Ureter (tissue), 1 donor: ENCODE measurements around the gene PKNOX2. TPM values are rescaled to one million over a fixed set of nuclear protein-coding genes. Genes with fewer than 3 reads are reported as not detected.
A peak's percentile ranks its signal among the peaks of the same experiment; 100 is the strongest.

Source experiments
- DNase-seq: peaks from one replicate; pipeline ENCODE4 v3.0.0-alpha.2; 2020; ENCODE audit warnings: low spot score
- total RNA-seq: library from RNA; stranded (reverse); gene quantifications from one replicate; pipeline ENCODE4 v1.2.4, GENCODE V29; 2023
- donor health status: DM: yes; HTN: yes; CAD: no.

Gene PKNOX2
- total RNA-seq, 1 donor from 2014 or later, result 7.3 TPM

DNA sequence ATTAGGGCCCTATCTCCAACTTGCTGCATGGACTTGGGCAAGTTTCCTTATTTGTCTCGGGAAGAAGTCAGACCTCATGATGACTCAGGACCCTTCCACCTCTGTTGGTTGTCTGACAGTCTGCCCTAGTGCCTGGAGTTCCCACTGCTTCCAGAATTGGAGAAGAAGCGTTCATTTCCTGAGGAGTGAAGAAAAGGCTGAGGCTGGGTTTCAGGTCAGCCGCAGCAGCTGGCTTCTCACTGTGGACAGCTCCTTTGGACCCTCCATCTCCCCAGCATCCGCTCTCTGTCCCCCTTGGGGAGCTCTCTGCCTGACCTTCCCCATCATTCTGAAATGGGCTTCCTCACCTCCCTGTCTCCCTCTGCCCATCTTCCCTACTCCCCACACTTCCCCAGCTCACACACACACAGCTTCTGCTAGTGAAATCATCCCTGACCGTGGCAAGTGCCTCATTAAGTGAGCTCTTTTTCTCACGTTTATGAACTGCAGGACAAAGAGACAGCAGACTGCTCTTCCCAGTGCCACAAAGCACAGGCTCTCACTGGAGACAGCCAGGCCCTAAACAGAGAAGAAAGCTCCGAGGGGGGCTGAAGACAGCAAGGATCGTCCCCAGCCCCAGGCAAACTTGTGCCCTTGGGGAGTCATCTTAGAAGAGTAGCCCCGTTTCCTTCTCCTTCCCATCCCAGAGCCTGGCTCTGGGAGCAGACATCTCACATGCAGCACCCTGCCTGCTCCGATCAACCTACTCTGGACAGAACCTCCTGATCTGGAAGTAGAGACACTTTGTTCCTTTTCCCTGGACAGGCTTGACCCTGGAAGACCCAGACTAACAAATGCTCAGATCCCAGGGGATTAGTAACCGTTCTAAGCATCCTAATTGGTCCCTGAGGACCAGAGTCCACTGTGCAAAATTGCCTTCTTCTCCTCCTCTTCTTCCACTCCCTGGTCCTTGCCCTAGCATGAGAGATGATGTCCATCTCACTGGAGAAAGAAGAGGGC, 173.6 kb downstream of the PKNOX2 start:
- DNase-seq, result no peak

DNA sequence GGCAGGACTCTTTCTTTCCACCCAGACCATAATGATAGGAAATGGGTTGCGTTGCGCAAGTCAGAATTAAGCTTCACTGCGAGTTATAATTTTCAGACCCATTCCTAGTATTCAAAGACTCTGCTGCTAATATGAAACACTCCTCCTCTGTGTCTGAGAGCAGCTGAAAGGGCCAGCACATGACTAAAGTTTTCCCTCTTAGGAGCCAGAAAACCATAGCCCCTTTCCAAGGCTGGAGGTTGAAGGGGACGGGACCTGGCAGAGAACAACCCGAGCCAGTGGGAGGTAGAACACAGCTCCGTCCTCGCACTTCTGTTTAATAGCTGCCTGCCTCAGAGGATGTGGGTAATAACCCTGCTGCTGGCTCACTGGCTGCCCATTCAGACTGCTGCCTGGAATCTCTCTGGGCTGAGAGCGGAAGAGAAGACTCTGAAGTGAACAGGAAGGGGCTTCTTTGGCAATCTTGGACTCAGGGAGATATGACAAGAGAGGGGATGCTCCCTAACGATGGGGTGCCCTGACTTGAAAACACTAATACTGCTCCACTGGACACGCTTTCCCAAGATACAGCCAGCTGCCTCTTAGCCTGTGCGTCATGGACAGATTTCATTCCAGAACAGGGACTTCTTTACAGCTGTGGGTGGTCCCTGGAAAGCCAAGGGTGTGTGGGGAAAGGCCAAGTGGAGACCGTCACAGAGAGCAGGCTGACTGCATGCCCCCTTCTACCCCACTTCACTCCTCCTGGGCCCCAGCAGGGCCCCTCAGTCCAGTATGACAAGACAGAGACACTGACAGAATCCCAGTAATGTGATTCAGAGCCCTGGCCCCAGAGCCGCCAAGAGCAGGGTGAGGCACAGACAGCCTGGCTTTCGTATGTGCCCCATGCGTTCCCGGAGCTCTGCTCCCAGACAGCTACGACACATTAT, 174.6 kb downstream of the PKNOX2 start:
- no peak for DNase-seq

DNA sequence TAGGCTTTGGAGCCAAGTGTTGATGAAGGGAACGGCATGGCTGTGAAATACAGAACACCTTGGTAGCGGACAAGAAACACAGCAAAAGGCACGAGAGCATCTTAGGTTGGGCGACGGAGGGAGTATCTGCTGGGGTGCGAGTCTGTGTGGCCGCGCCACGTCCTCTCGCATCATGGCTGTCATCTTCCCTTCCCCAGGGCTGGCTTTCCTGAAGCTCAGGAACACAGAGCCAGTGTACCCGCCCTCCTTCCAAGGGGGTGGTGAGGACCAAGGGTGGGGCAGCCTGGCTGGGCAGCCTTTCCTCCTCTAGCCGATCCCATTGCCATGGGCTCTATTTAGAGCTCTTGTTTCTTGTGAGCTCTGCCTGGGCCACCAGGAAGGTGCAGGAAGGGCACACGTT, 177.1 kb downstream of the PKNOX2 start:
- DNase-seq, result no peak

DNA sequence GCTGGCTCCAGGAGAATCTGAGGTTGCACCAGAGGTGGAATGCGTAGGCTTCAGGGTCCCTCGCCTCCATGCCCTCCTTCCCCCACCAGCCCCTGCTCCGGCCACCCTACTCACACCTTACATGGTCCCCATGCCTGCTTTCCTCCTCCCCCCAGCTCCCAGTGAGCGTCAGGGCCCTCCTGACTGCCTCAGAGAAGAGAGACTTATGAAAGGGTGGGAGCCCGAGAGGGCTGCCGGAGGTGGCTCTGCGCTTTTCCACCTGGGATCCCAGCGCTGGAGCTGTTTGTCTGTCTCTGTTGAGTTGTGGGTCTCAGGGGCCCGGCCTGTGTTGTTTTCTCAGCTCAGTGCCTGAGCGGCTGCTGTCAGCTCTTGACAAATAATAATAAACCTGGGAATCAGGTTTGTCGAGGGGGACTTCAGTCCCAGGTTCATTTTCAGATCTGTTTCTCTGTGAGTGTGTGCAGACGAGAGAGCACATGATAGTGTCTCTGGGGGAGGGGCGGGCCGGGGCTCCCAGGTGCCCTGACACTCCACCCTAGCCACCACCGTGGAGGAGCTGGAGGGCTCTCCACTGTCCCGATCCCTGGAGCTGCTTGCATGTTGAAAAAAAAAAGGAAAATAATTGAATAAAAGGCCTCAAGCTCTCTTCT, 177.9 kb downstream of the PKNOX2 start:
- no peak for DNase-seq

DNA sequence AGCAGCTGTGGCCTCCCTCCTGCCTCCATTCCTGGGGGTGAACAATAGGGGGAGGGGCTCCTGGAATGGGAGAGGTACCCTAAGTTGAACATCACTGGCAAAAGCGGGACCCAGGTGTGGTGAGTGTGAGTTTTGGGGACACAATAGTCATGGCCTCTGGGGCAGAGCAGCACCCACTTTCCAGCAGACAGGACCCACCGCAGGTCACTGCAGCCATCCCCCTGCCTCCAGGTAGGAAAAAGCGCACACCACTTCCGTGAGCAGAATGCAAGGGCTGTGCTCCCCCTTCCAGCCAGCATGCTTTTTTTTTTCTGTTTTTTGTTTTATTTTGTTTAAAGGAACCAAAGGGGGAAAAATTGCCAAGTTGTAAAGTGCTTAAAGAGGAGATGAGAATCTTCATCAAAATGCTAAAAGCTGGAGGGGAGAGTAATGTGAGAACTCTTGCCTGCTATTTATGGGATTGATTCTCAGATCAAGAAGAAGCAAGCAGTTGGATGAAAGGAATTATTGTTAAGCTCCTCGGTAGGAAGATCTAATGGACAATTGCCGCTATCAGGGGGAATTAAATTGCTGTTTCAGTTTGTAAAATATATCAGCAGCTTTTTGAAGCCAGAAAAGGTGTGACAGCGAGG, 178.7 kb downstream of the PKNOX2 start:
- DNase-seq, result no peak

DNA sequence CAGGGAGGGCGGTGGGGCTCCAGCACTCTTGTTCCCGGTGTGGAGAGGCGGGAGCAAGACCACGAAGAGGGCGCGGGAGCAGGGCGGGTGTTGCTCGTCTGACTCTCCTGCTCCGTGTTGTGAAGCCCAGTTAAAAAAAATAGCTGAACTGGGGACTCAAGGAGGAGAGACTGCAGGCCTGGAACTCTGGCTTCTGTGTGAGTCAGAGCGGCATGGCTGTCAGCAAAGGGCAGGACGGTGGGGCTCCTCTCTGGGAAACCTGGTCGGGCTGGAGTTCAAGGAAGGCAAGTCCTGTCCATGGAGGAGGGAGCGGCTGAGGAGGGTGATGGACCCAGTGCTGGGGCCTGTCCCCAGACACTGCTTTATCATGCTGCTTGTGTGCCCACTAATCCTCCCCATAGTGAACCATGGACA, 179.2 kb downstream of the PKNOX2 start:
- no peak for DNase-seq

DNA sequence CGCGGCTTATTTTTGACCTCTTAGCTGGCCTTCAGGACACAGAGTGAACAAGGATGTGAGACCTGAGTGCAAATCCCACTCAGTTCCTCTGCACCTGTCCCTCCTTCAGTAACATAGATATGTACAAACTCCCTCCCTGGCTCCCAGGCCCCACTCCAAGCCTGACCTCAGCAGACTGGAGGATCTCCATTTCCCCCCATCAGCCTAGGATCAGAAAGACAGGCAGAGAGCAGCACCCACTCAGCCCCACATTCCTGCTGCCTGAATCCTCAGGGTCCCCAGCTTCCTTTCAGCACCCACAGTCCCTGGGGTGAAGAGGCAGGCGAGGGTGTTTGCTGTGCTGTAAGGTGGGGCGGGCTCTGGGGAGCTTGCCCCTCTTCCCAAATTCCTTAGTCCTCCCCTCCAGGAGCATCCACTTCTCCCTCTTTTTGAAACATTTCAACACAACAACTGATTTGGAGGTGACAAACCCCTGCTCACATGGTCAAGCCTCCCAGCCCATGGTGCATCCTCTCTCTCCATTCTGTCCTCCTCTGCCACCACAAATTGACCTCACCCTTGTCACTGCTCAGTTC, 180.4 kb downstream of the PKNOX2 start:
- DNase-seq, result no peak

DNA sequence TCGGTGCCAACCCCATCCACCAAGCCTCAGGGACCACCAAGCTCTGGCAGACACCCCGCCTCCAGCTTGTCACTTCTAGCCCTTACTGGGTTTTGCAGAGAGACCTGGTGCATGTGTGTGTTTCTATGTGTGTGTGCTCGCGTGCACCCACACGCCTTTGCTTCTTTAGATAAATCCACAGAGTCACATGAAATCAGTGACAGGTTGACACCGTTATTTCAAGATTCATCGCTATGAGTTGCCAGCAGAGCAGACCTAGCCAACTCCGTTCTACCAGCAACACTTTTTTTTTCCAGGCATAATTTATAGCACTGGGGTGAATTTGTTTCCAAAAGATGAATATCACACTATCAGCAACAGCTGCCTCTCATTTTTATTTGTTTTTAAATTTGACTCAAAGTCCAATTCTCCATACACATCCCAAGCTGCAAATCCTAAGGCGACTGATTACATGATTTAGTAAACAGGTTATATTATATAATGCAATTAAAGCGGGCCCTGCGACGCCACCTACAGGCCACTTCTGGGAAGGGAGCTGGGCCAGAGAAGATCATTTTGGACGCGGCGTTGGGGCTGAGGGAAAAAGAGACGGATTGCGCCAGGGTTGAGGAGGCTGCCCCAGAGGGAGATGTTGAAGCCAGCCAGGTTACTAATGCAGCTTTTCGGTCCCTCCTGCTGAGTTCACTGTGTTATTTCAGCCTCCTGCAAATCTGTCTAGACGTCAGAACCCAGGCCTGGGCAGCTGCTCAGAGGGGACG, 181.0 kb downstream of the PKNOX2 start:
- peak; percentile 85 for DNase-seq

DNA sequence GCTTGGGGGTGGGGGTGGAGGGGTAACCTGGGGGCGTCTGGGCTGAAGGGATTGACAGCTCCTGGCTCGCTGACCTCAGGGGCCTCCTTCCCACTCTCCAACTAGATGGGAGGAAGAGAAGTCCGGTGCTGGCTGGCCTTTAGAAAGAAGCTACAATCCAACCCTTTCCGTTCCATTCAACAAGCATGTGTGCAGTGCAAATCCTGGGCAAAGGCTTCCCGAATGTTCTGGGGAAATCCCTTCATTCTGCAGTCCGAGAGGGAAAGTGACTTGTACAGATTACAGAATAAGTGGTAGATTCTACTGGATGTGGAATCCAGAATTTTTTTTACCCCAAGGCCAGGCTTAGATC, 181.6 kb downstream of the PKNOX2 start:
- no peak for DNase-seq

DNA sequence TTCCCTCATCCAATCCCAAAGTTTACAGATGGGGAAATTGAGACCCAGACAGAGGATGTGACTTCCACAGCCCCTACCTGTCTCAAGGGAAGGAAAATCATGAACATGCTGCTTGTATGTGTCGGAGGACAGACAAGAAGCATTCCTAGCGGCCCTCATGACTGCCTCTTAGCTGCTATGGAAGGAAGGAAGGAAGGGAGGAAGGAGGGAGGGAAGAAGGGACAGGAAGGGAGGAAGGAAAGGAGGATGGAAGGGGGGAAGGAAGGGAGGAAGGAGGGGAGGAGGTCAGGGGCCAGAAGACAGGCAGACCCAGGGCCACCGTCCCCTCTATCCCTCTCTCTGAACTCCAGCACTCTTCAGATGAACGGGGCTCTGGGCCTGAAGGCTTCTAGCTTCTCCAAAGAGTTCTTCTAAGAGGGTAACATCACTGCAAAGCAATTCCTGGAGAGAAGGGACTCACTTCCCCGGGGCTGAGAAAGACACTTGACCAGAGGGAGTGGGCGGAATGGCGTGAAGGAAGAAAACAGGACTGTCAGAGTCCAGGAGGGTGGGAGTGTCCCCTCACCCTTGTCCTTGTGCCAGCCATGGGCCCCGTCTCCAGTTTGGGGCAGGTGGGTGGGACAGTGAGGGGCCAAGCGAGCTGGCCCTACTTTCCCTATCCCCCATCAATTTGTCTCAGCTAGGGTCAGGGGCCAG, 182.2 kb downstream of the PKNOX2 start:
- DNase-seq, result no peak

DNA sequence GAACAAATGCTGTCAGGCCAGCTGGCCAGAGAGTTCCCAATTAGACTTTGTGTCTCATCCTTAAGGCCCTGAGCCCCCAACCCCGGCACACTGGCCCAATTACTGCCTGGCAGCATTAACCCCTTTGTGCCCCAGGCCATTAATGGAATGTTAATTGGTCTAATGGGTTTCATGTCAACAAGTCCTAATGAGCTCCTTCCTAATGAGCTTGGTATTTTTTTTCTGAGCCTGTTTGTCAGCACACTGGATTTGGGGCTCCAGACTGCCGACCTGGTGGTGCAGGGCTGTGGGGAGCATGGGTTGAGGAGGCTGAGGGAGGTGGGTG, 182.7 kb downstream of the PKNOX2 start:
- DNase-seq, result no peak

DNA sequence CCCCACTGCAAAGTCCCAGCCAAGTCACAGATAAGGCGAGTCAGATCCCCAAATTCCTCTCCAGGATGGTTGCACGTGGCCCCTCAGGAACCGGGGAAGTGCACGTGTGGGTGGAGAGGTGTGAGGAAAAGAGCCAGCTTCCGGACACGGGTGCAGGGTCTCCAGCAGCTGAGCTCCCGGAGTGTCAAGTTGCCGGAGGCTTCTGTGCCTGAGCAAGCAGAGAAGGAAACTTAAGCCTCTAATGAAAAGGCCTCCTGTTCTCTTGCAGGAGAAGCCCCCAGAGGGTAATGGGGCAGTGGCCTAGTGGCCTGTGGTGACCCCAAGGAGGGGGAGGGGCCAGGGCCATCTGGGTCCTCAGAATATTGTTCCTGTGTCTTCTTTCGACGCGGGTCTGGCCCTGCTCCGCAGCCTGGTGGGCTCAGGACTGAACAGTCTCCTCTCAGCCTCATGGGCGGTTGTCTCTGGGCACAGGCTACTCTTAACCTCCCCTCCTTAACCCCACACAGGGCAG, 183.6 kb downstream of the PKNOX2 start:
- no peak for DNase-seq

DNA sequence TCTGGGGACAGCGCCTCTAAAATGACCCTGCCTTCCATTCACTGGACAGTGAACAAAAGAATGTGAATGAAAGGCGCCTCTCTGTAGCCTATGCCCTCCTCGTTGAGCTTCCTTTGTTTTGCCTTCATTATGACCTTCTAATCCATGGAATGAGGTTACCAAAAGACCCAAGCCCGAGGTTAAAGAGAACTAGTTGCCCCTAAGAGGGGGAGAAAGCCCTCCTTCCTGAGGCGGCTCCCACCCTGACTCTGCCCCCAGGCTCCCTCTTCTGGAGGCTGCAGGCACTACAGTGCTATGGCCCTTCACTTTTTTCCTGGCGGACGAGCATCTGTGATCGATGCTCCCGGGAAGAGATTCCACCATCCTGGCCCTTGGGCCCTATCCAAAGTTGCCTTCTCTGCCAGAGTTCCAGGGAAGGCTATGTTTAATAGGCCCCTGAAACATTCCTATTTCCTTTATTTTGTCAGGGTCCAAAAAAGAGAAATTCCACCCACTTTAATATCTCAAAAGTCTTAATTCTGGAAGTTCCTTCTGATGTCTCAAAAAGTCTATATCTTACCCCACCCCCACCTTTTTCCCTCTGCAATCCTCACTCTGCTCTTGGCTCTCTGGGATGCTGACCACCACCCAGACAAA, 184.2 kb downstream of the PKNOX2 start:
- peak; percentile 63 for DNase-seq

DNA sequence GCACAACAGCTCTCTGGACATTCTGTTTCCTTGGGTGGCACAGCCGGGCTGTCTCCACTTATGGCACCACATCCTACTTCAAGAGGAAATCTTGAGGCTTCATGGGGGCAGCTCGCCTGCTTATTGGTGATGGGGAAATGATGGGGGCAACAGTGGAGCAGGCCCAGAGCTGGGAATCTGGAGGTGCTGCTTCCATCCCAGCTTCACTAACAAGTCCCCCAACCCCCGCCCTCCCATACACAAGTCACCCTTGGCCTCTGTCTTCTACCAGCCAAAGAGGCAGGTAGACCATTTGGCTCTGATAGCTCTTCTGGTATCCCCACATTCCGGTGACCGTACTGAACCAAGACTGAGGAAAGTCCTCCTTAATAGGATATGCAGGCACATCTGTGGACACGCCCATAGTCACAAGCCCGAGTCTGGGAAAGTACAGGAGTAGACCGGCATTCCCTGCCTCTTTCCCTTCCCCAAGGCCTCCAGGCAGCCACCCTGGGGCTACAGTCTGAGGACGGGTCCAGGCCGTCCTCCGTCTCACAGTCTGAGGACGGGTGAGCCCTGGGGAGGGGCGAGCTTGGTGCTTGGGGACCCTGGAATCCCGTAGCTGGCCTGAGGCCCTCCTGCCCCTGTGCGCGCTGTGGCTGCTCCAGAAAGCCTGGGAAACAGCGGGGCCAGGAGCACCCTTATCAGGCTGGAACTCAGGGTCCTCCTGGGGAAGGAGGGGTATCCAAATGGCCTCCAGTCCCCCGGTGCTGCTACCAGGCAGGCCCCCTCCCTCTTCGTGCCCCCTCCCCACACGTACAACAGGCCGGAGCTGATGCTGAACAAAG, 185.9 kb downstream of the PKNOX2 start:
- no peak for DNase-seq

DNA sequence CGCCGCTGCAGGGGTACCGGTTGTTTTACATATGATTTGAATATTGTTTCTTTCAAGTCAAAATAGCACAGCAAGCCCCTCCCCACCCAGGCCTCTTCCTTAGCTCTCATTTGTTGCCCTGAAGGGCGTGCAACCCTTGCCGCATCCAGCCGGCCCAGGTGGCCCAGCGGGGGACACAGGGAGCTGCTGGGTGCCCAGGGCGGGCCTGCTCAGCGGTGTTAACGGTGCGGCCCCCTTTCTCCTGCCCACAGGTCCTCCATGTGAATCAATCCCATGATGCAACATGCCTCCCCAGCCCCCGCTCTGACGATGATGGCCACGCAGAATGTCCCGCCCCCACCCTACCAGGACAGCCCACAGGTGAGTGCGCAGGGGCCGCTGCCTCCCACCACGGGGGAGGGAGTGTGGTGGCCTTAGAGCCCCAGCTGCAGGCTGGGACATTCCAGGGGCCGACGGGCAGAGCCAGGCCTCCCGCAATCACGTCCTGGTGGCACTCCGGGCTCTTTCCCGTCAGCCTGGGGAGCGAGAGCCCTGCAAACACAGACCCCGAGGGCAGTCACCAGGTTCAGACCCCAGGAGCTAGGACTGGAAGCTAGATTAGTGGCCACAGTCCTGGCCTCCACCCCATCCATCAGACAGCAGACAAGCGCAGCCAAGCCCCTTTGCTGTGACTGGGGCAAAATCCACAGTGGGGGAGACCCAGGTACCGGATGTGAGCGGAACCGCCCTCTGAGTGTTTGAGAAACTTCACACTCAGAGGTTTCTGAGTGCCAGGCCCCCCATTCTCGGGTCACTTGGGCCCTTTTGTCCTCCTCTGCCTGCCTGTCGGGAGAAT, 186.7 kb downstream of the PKNOX2 start:
- no peak for DNase-seq

DNA sequence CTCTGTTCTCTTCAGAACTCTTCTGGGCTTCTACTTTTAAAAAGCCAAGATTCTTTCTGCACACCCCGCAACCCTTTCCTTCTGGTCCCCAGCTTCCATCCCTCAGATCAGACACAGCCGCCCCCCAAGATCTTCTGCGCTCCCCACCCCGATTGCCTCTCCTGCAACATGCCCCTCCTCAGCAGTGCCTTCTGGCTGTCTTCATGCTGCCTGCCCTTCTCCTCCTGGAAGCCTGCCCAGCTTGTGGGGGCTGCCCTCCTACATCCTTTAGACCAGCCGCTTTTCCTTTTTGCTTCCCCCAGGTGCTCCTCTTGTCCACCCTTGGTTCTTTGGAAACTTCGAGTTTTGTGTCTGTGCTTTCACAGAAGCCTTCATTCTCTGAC, 187.3 kb downstream of the PKNOX2 start:
- DNase-seq, result no peak

DNA sequence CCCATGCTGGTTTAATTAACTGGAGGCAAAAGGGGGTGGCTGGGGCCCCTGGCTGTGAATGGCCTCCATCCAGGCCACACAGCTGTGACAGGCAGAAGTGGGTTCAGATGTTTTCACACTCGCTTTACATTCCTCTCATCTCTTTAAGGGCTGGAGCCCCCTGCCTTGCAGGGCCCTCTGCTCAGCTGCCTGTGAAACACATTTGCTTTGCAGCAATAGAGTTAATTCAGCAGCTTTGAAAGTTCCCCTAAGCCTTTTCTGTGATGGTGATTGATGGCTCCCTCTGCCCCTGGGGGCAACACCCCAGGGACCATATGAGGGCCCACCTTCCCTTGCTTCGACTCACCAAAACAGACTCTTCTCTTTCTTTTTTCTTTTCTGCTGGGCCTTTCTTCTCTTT, 192.2 kb downstream of the PKNOX2 start:
- DNase-seq, result no peak

DNA sequence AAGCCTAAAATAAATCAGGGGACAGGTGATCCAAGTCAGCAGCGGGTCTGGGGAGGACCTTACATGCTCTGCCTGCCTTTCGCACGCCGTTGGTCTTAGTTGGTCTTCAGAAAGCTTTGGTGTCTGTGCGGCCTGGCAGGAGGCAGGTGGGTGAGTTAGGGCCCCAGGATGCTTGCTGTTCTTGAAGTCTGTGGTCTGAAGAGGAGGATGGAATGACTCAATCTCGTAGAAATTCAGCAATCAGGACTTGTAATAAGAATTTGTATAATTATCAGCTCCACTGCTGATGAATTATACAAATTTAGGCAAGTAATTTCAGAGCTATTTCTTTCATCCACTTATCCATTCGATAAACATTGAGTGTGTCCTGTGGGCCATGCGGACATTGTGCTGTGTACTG, 193.0 kb downstream of the PKNOX2 start:
- no peak for DNase-seq
